ENCODE measurements around the gene TSKU.
"Not testable (repeated sequence)": the region's sequence is repeated elsewhere in the genome, so short reads cannot be mapped to it uniquely, and the experiment has no call there.

The TSKU gene

DNA sequence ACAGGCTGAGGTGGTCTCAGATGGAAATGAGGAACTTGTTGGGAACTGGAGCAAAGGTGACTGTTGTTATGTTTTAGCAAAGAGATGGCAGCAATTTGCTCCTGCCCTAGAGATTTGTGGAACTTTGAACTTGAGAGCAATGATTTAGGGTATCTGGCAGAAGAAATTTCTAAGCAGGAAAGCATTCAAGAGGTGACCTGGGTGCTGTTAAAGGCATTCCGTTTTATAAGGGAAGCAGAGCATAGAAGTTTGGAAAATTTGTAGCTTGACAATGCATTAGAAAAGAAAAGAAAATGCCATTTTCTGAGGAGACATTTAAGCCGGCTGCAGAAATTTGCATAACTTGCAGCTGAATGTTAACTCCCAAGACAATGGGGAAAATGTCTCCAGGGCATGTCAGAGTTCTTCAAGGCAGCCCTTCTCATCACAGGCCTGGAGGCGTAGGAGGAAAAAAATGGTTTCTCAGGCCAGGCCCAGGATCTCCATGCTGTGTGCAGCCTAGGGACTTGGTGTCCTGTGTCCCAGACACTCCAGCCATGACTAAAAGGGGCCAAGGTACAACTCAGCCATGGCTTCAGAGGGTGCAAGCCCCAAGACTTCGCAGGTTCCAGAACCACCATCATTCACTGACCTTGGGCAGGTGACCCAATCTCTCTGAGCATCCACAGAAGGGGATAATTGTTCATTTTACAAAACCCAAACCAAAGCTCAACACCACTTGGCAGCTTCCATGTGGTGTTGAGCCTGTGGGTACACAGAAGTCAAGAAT, 8.0 kb downstream of the TSKU start:
- not testable (repeated sequence) for DNase-seq

DNA sequence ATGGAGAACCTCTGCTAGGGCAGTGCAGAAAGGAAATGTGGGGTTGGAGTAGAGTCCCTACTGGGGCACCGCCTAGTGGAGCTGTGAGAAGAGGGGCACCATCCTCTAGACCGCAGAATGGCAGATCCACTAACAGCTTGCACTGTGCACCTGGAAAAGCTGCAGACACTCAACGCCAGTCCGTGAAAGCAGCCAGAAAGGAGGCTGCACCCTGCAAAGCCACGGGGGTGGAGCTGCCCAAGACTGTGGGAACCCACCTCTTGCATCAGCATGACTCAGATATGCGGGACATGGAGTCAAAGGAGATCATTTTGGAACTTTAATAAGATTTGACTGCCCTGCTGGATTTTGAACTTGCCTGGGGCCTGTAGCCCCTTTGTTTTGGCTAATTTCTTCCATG, 8.7 kb downstream of the TSKU start:
- DNase-seq, result no peak

DNA sequence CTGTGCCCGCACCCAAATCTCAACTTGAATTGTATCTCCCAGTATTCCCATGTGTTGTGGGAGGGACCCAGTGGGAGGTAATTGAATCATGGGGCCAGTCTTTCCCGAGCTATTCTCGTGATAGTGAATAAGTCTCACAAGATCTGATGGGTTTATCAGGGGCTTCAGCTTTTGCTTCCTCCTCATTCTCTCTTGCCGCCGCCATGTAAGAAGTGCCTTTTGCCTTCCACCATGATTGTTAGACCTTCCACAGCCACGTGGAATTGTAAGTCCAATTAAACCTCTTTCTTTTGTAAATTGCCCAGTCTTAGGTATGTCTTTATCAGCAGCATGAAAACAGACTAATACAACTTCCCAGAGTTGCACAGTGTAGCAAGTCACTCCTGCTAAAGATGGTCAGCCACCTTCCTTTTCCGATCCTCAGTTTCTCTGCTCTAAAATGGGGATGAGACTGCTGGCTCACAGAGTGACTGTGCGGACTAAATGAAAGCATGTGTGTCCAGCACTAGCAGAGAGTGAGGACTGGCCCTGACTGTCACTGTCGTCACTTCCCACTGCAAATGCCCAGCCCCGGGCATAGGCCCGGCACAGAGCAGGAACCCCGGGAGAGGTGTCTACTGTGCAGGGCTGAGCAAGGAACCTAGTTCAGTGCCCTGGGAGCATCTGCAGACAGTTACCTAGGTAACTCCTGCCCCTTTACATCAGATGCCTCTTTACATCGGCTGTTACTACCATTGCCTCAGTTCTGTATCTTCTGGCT, 9.5 kb downstream of the TSKU start:
- DNase-seq, result no peak

DNA sequence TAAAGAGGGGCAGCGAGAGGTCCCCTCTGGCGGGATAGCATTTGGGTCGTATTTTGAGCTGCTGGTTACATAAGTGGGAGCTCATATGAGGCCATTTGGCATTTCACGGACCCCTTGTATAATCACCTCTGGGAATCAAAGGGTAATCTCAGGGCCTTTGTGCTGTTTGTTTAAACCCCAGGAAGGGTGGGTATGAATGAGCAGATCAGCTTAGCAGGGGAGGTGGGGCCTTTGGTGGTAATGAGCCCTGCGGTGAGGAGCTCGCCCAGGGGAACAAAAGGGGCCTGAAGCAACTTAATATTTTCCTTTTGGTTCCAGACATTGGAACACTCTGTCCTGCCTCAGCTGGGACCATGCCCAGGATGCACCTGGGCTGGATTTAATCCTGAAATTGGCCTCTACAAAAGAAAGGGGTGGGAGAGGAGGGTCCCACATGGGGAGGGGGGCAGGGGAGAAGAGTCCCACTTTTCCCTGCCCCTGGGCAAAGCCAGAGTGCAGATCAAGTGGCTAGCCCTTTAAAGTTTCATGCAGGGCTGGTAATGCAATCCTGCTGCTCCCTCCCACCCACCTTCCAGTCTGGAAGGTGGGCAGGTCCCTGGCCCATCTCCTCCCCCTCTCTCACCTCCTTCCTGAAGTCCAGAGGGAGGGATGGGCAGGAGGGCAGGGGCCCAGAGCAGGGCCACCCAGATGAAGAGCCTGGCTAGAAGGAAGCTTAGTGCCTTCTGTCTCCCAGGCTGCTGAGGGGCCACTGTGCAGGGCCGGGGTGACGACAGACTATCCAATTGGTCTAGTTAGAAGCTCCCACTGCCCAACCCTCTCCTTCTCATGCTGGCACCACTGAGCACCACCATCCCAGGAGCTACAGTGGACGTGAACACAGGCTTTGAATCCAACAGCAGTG, 10.5 kb downstream of the TSKU start:
- no peak for DNase-seq

DNA sequence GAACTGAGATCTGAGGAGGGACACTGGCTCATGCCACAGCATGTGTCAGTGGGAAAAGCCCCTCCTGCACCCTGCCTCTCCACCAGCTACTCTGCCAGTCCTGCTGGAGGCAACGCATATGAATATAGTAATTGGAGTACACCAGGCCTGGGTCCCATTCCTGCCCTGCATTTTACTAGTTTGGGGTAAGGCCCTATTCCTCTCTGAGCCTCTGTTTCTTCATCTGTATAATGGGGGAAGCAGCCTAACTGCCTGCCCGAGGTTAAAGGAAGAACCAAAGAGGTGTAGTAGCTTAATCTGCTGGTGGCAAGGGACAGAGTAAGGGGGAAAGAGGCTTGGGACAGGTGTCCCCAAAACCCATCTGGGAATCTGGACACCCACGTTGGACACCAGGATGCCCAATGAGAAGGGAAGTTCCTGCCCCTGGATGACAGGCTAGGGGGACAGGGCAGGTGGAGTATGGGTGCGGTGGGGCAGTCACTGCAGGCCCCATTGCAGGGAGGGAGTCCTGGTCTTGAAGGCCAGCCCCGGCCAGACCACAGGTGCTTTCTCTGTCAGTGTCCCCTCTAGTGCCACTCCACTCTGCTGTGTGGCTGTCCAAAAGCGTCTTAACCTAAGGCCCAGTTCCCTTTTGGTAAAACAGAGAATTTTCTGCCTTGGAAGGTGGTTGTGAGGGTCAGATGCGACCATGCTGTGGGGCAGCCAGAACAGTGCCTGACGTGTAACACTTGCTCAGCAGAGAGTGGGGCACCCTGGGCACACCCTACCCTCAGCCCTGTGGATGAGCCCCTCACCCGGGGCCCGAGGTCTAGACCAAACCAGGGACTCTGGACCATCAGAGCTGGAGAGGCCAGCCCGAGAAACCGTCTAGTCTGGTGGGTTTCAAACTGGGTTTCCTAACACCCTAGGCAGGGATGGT, 11.5 kb downstream of the TSKU start:
- no peak for DNase-seq

DNA sequence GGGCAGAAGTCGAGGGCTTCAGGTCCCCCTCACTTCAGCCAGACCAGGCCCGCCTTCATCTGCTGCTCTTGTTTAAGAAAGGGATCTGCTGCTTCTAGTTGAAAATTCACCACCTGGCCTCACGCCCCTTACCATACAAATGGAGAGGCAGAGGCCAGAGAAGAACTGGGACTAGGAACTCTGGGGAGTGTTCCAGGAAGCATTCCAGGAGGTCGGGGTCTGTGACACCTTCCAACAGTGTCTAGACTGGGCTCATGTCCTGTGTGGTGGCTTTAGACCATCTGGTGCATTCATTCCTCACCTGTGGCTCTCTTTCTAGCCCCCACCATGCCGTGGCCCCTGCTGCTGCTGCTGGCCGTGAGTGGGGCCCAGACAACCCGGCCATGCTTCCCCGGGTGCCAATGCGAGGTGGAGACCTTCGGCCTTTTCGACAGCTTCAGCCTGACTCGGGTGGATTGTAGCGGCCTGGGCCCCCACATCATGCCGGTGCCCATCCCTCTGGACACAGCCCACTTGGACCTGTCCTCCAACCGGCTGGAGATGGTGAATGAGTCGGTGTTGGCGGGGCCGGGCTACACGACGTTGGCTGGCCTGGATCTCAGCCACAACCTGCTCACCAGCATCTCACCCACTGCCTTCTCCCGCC, 12.3 kb downstream of the TSKU start:
- no peak for DNase-seq

DNA sequence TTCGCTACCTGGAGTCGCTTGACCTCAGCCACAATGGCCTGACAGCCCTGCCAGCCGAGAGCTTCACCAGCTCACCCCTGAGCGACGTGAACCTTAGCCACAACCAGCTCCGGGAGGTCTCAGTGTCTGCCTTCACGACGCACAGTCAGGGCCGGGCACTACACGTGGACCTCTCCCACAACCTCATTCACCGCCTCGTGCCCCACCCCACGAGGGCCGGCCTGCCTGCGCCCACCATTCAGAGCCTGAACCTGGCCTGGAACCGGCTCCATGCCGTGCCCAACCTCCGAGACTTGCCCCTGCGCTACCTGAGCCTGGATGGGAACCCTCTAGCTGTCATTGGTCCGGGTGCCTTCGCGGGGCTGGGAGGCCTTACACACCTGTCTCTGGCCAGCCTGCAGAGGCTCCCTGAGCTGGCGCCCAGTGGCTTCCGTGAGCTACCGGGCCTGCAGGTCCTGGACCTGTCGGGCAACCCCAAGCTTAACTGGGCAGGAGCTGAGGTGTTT, 12.8 kb downstream of the TSKU start:
- no peak for DNase-seq

DNA sequence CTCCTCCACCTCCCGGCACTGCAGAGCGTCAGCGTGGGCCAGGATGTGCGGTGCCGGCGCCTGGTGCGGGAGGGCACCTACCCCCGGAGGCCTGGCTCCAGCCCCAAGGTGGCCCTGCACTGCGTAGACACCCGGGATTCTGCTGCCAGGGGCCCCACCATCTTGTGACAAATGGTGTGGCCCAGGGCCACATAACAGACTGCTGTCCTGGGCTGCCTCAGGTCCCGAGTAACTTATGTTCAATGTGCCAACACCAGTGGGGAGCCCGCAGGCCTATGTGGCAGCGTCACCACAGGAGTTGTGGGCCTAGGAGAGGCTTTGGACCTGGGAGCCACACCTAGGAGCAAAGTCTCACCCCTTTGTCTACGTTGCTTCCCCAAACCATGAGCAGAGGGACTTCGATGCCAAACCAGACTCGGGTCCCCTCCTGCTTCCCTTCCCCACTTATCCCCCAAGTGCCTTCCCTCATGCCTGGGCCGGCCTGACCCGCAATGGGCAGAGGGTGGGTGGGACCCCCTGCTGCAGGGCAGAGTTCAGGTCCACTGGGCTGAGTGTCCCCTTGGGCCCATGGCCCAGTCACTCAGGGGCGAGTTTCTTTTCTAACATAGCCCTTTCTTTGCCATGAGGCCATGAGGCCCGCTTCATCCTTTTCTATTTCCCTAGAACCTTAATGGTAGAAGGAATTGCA, 13.5 kb downstream of the TSKU start:
- DNase-seq, result no peak

DNA sequence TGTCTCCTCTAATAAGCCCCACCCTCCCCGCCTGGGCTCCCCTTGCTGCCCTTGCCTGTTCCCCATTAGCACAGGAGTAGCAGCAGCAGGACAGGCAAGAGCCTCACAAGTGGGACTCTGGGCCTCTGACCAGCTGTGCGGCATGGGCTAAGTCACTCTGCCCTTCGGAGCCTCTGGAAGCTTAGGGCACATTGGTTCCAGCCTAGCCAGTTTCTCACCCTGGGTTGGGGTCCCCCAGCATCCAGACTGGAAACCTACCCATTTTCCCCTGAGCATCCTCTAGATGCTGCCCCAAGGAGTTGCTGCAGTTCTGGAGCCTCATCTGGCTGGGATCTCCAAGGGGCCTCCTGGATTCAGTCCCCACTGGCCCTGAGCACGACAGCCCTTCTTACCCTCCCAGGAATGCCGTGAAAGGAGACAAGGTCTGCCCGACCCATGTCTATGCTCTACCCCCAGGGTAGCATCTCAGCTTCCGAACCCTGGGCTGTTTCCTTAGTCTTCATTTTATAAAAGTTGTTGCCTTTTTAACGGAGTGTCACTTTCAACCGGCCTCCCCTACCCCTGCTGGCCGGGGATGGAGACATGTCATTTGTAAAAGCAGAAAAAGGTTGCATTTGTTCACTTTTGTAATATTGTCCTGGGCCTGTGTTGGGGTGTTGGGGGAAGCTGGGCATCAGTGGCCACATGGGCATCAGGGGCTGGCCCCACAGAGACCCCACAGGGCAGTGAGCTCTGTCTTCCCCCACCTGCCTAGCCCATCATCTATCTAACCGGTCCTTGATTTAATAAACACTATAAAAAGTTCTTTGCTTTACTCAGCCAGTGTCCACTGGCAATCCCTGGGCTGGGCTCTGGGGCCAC, 14.4 kb downstream of the TSKU start:
- no peak for DNase-seq

DNA sequence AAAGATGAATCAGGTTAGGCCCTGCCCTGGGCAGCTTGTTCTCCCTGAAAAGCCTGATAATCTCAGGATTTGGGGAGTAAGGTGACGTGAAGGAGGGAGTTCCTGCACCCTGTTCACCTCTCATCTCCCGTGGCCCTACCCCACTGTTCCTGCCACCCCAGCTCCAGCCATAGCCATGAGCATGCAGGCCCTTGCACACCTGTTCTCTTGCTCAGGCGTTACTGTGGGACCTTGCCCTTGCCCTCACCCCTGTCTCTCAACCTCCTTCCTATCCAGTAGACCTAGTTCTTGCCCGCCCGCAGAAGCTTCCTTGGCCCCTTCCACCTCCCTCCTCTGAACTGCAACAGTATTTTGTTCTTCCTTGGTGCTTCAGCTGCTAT, 15.0 kb downstream of the TSKU start:
- no peak for DNase-seq

DNA sequence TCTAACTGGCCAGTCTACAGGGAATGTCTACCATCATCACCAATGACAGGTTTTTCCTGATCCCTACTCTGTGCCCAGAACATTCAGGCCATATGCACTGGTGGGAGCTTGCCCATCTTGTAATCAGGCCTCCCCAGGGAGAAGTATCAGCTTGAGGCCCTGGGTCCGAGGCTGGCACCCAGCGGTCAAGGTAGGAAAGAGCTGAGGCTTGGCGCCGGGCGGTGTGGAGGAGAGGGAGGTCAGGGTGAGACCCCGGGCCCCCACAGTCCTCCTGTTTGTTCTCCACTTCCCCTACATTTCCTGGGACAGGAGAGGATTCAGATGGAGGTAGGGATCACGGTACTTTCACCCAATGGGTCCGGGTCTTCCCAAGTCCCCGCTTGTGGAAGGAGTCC, 15.5 kb downstream of the TSKU start:
- DNase-seq, result no peak

DNA sequence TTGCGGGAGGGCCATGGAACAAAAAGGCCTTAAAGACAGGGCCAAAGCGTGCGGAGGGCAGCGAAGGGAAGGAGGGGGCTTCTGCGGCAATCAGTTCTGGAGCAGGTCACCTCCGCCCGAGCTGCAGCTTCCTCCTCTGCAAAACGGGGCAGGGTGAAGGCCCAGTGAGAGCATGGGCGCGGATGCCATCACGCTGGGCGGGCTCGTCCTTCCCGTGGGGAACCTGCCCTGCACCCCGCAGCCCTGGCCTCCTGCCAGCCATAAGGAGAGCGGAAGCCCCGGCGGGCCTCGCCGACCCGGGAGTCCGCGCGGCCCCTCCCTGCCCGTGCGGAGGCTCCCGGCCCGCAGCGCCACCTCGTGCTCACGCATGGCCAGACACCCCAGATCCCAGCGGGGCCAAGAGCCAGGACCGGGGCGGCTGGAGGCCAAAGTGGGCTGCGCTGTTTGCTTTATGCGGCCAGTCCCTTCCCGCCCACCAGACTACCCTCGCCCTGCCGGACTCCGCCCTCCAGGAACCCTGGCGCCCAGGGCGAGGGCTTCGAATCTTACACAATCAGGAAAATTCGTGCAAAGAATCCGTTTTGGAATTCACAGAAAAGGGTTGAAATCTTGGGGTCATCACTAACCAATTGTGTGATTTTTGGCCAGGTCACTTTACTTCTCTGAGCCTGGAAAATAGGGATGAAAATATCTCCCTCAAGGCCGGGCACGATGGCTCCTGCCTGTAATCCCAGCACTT, 16.1 kb downstream of the TSKU start:
- DNase-seq, result peak; percentile 83

DNA sequence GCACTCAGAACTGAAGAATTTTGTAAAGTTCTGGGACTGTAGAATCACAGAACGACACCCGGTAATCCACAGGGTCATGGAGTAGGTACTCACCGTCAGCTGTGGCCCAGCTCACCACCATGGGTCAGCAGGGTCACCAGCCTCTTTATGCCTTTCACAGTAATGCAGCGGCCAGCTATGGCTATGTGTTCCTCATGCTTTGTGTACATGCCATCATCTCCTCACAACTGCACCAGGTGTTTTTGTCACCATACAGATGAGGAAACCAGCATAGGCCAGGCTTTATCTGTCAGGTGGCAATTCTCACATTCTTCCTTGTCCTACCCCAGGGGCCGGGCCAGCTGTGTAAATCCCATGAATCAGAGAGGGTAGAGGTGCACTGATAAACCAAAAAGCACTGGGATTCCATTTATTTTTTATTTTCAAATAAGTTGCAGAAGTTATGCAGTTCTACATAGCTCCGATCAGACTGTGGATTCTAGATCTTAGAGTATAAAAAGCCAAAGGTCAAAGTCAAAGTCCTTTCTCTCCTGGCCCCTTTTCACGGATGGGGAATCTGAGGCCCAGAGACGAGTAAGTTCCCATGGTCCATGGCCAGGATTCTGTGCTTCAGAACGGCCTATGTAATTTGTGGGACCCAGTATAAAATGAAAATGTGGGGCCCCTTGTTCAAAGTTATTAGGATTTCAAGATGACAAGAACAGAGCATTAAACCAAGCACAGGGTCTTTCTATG, 17.5 kb downstream of the TSKU start:
- no peak for DNase-seq

DNA sequence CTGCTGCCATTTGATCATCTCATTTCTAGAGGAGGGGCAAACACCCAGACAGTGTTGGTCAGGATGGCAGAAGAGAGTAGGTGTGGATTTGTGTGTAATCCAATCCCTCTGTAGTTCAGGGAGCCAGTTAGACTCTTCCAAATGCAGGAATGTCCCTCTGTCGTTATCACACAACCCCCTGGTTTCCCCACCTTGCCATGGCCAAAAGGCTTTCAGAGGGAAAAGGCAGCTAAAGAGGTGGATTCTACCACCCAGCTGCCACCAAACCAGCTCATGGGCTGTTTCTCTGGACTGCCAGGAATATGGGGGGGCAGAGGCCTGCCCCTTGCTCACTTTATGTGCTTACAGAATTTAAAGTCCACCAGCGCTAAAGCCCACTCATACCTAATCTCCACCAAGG, 18.1 kb downstream of the TSKU start:
- DNase-seq, result no peak

DNA sequence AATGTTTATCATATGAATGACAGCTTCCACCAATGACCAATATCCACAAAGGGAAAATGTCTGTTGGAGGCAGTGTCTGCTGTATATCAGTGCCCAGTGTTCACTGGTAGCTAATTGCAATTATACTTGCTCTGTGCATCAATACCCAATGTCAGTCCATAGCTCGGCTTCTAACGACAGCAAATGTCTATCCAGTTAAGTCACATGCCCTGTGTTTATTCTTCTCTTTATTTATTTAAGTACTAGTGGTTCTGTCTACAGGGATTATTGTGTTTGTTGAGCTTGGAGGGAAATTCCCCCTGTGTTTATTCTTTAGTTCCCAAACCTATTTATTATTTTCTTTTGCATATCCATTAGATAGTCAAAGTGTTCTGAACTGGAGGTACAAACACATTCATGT, 18.6 kb downstream of the TSKU start:
- DNase-seq, result no peak

DNA sequence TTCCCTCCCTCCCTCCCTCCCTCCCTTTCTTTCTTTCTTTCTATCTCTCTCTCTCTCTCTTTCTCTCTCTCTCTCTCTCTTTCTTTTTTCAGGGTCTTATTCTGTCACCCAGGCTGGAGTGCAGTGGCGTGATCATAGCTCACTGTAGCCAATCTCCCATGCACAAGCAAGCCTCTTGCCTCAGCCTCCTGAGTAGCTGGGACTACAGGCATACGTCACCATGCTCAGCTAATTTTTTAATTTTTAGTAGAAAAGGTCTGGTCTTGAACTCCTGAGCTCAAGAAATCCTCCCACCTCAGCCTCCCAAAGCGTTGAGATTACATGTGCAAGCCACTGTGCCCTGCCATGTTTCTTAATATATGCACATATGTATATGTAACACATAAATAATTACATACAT, 19.0 kb downstream of the TSKU start:
- no peak for DNase-seq

DNA sequence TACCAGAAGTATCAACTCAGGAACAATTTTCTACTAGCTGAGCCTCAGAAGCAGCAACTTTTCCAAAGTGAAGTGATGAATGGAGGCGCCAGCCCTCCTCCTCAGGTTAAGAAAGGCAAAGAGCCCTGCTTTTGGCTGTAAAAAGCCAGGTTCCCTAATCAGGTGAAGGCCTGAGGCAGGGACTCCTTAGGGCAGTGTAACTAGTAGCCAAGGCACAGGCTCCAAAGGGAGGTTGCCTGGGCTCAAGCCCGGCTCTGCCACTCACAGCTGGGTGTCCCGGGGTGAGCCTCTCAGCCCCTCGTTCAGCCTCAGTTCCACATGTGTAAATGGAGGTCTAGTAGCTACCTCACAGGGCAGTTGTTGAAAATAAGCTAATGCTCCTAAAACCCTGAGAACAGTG, 19.5 kb downstream of the TSKU start:
- DNase-seq, result no peak

DNA sequence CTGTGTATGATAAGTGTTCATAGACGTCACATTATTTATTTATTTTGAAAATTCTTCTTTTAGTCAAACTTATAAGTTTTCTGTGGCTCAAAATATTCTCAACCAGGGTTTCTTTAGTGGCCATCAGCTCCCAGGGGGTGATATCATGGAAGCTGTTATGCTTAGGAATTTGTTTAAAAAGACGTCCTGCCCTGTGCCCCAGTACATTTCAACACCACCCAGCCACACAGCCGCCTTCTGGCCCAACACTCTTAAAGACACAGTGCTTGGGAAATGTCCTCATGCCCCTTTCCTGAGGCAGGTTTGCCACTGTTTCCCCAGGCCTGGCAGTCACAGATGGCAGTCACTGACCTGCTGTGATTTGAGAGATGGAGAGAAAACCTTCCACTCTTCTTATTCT, 19.9 kb downstream of the TSKU start:
- DNase-seq, result no peak
